CD4-positive, alpha-beta T cell treated with Interleukin-17A for 4 hours (primary cell): ENCODE results near the gene SELENOK.
"Not testable (repeated sequence)": the region's sequence is repeated elsewhere in the genome, so short reads cannot be mapped to it uniquely, and the experiment has no call there.

Source experiments
- DNase-seq: peaks from one replicate; pipeline ENCODE4 v3.0.0-alpha.2; 2020; ENCODE audit warnings: mixed read lengths

SELENOK gene

GRCh38 chr3:53891497-53892285, at the start of gene SELENOK:
Gene SELENOK, minus strand, starts transcription at chr3:53891859.
- DNase-seq, result peak; percentile 96

- no peak for DNase-seq
Measured at GRCh38 chr3:53941184-53941583, 49.5 kb upstream of the SELENOK start.

GRCh38 chr3:53940623-53941022, 49.0 kb upstream of the SELENOK start:
- DNase-seq, result no peak

- DNase-seq, result no peak
Measured at GRCh38 chr3:53939813-53940212, 48.2 kb upstream of the SELENOK start.

- DNase-seq, result no peak
Measured at GRCh38 chr3:53939086-53939582, 47.5 kb upstream of the SELENOK start.

- peak; percentile 4 for DNase-seq
Measured at GRCh38 chr3:53938645-53939044, 47.0 kb upstream of the SELENOK start.

- DNase-seq, result no peak
Measured at GRCh38 chr3:53936347-53936746, 44.7 kb upstream of the SELENOK start.

- no peak for DNase-seq
Measured at GRCh38 chr3:53935283-53935901, 43.7 kb upstream of the SELENOK start.

GRCh38 chr3:53927208-53927872, 35.7 kb upstream of the SELENOK start:
- DNase-seq, result not testable (repeated sequence)

- DNase-seq, result no peak
Measured at GRCh38 chr3:53921296-53921695, 29.6 kb upstream of the SELENOK start.

GRCh38 chr3:53919741-53920140, 28.1 kb upstream of the SELENOK start:
- no peak for DNase-seq

GRCh38 chr3:53913401-53913800, 21.7 kb upstream of the SELENOK start:
- no peak for DNase-seq

- no peak for DNase-seq
Measured at GRCh38 chr3:53902711-53903110, 11.1 kb upstream of the SELENOK start.

GRCh38 chr3:53902067-53902466, 10.4 kb upstream of the SELENOK start:
- no peak for DNase-seq

GRCh38 chr3:53900666-53901331, 9.1 kb upstream of the SELENOK start:
- DNase-seq, result no peak

GRCh38 chr3:53899750-53900149, 8.1 kb upstream of the SELENOK start:
- no peak for DNase-seq

- DNase-seq, result no peak
Measured at GRCh38 chr3:53892286-53892637, 603 bp upstream of the SELENOK start.

GRCh38 chr3:53890726-53891475, 758 bp downstream of the SELENOK start:
- peak; percentile 57 for DNase-seq

- no peak for DNase-seq
Measured at GRCh38 chr3:53888232-53888631, 3.4 kb downstream of the SELENOK start.

GRCh38 chr3:53887446-53887845, 4.2 kb downstream of the SELENOK start:
- DNase-seq, result no peak

- no peak for DNase-seq
Measured at GRCh38 chr3:53885239-53885638, 6.4 kb downstream of the SELENOK start.

- no peak for DNase-seq
Measured at GRCh38 chr3:53884623-53885022, 7.0 kb downstream of the SELENOK start.

- no peak for DNase-seq
Measured at GRCh38 chr3:53883008-53883407, 8.7 kb downstream of the SELENOK start.
